RWPE2 (cell line): ENCODE data around the gene ZBTB45.

Experiments
- ATAC-seq: fragments of 200-7000 bp; cut with Tn5 transposase; 3 replicates; pipeline ENCODE4 v1.9.1; 2021; ENCODE audit warnings: low read depth
- DNase-seq: peaks from one replicate; pipeline ENCODE4 v3.0.0-alpha.2; 2020; ENCODE audit warnings: low spot score
- H3K27ac ChIP-seq: fragments of 450-650 bp; 2 replicates; pipeline ENCODE4 v1.5.1; 2017; ENCODE audit warnings: mild to moderate bottlenecking; ENCODE audit not compliant: poor library complexity, severe bottlenecking
- H3K27me3 ChIP-seq: fragments of 250-450 bp; sonication (Bioruptor Pico); 2 replicates; pipeline ENCODE4 v1.5.1; 2021; ENCODE audit warnings: mild to moderate bottlenecking, moderate library complexity; ENCODE audit not compliant: insufficient read depth, poor library complexity, severe bottlenecking
- H3K36me3 ChIP-seq: fragments of 250-450 bp; sonication (Bioruptor Pico); 2 replicates; pipeline ENCODE4 v1.5.1; 2020; ENCODE audit warnings: low read depth, mild to moderate bottlenecking, moderate library complexity
- H3K4me1 ChIP-seq: fragments of 250-450 bp; sonication (Bioruptor Pico); 2 replicates; pipeline ENCODE4 v1.5.1; 2021; ENCODE audit warnings: mild to moderate bottlenecking, moderate library complexity; ENCODE audit not compliant: insufficient read depth, poor library complexity, severe bottlenecking
- H3K4me3 ChIP-seq: fragments of 250-450 bp; sonication (Bioruptor Pico); 2 replicates; pipeline ENCODE4 v1.5.1; 2021; ENCODE audit warnings: mild to moderate bottlenecking, moderate library complexity; ENCODE audit not compliant: severe bottlenecking
- H3K9me3 ChIP-seq: fragments of 250-450 bp; sonication (Bioruptor Pico); 2 replicates; pipeline ENCODE4 v1.5.1; 2021; ENCODE audit warnings: mild to moderate bottlenecking, moderate library complexity; ENCODE audit not compliant: severe bottlenecking
- TF ChIP-seq, protein P1 (sequence below): fragments of 450-650 bp; IDR thresholded peaks from one replicate; pipeline ENCODE4 v1.5.1; 2017; ENCODE audit warnings: mild to moderate bottlenecking, moderate library complexity; ENCODE audit not compliant: poor library complexity, severe bottlenecking

Gene ZBTB45

DNA sequence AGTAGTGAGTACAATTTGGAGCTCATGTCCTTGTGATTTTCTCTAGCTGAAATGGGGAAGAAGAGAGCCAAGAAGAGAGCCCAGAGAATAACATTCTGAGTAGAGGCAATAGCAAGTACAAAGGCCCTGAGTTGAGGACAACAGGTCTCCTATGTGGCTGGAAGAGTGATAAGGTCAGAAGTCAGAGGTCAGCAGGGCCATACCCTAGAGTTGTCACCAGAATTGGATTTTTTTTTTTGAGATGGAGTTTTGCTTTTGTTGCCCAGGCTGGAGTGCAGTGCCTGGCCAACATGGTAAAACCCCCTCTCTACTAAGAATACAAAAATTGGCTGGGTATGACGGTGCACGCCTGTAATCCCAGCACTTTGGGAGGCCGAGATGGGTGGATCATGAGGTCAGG lies 16.2 kb upstream of the ZBTB45 start:
- ATAC-seq (no peak), DNase-seq (no peak)
- TF ChIP-seq, protein P1, sequence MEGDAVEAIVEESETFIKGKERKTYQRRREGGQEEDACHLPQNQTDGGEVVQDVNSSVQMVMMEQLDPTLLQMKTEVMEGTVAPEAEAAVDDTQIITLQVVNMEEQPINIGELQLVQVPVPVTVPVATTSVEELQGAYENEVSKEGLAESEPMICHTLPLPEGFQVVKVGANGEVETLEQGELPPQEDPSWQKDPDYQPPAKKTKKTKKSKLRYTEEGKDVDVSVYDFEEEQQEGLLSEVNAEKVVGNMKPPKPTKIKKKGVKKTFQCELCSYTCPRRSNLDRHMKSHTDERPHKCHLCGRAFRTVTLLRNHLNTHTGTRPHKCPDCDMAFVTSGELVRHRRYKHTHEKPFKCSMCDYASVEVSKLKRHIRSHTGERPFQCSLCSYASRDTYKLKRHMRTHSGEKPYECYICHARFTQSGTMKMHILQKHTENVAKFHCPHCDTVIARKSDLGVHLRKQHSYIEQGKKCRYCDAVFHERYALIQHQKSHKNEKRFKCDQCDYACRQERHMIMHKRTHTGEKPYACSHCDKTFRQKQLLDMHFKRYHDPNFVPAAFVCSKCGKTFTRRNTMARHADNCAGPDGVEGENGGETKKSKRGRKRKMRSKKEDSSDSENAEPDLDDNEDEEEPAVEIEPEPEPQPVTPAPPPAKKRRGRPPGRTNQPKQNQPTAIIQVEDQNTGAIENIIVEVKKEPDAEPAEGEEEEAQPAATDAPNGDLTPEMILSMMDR, result no peak
- Histone ChIP-seq H3K27me3 (no peaks in the 10 kb centered on the region), H3K4me3 (no peak overlapping the region), H3K36me3 (no peaks in the 10 kb centered on the region), H3K27ac (no peak overlapping the region), H3K4me1 (no peaks in the 10 kb centered on the region), H3K9me3 (no peaks in the 10 kb centered on the region)

DNA sequence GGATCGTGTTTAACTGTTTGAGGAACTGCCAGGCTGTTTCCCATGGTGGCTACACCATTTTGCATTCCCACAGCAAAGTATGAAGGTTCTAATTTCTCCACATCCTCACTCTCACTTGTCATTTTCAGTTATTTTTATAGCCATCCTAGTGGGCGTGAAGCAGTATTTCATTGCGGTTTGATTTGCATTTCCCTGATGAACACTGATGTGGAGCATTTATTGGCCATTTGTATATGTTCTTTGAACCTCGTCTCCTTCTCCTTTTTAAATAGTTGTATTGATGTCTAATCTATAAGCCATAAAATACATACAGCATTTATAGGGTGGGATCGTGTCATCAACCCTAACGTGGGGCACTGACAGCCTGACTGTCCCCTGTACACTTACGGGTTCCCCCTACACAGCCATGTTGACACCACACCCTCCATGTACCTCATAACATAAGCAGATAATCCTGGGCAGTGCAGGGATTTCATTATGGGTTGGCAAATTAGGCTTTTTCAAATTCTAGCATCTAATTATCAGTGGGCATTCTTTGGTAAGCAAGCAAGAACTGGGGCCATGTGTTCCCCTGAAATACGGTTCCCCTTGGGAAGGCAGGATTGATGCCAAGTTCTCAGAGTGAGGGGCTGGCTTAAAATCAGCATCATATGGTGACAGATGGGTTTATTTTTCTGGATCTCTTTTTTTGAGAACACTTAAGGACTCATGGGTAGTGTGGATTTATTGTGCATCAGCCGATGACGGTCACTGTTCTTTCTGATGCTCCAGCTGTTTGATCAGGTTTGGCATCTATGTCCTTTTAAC lies 11.6 kb upstream of the ZBTB45 start:
- Histone ChIP-seq H3K4me3 (no peak overlapping the region), H3K36me3 (no peaks in the 10 kb centered on the region), H3K4me1 (no peaks in the 10 kb centered on the region), H3K9me3 (no peaks in the 10 kb centered on the region), H3K27me3 (no peaks in the 10 kb centered on the region), H3K27ac (no peak overlapping the region)
- DNase-seq, result no peak
- no peak for ATAC-seq
- TF ChIP-seq, protein P1, result no peak

DNA sequence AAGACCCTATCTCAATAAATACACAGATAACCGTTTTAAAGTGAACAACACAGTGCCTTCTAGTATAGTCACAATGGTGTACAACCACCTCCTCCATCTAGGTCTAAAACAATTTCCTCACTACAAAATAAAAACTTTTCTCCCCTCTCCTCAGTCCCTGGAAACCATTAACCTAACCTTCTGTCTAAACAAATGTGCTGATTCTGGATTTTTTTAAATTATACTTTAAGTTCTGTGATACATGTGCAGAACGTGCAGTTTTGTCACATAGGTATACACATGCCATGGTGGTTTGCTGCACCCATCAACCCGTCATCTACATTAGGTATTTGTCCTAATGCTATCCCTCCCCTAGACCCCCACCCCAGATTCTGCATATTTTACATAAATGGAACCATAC lies 9.8 kb upstream of the ZBTB45 start:
- Histone ChIP-seq H3K4me3 (no peak overlapping the region), H3K36me3 (no peaks in the 10 kb centered on the region), H3K4me1 (no peaks in the 10 kb centered on the region), H3K9me3 (no peaks in the 10 kb centered on the region), H3K27ac (no peak overlapping the region), H3K27me3 (no peaks in the 10 kb centered on the region)
- ATAC-seq (no peak), DNase-seq (no peak)
- TF ChIP-seq, protein P1, result no peak

DNA sequence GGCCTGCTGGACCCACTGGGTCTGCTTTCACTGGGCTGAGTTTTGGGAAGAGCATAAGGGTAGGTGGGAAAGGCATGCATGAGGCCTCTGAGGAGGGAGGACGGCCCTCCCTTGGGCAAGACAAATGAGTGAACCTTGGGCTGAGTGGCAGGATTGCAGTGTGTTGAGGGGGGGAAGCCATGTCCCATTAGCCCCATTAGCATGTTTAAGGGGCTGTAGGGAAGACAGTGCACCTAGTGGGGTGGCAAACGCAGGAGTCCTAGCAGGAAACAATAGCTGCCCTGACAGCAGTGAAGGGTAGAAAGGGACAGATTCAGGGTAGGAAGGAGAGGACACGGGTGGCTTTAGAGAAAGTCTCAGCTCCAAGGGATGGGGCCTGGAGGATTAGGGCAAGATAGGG lies 3.1 kb upstream of the ZBTB45 start:
- H3K9me3 ChIP-seq, result no peaks in the 10 kb centered on the region
- H3K27ac ChIP-seq, result no peak overlapping the region
- H3K36me3 ChIP-seq, result no peaks in the 10 kb centered on the region
- no peak for DNase-seq
- H3K4me1 ChIP-seq, result peaks cover 3% of the 10 kb centered on the region
- H3K4me3 ChIP-seq, result no peak overlapping the region
- H3K27me3 ChIP-seq, result no peaks in the 10 kb centered on the region
- no peak for ATAC-seq
- TF ChIP-seq, protein P1, result no peak

DNA sequence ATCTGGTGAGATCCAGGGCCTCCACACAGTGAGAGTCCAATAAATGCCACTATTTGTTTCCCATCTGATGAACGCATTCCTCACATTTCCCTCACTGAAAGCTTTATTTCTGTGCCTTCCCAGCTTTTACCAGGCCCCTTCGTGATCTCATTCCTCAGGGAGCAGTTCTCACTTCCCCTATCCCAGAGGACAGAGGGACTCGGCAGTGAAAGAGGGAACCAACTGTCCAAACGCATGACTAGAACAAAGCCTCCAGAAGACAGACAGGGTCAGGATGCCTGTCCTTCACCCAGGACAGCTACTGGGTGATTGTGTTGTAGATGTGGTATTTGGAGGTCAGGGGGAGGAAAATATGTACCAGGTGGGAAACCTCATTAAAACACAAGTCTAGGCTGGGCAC lies 2.0 kb upstream of the ZBTB45 start:
- Histone ChIP-seq H3K9me3 (no peaks in the 10 kb centered on the region), H3K27ac (peak overlapping the region; percentile 92), H3K4me1 (peaks cover 3% of the 10 kb centered on the region), H3K36me3 (no peaks in the 10 kb centered on the region; the same call in 1 of the 2 replicates), H3K27me3 (no peaks in the 10 kb centered on the region), H3K4me3 (no peak overlapping the region)
- TF ChIP-seq, protein P1, result no peak
- DNase-seq, result no peak
- no peak for ATAC-seq
